A549 (cell line): ENCODE measurements around the gene TSG101. TPM values are rescaled to one million over a fixed set of nuclear protein-coding genes. Genes with fewer than 3 reads are reported as not detected.

Experiments
- ATAC-seq, 2 experiments: fragments of 200-7000 bp in 1 of 2; fragments of >200 bp in 1 of 2; cut with Nextera tagmentation in 1 of 2; cut with Tn5 transposase in 1 of 2; 3 replicates each; pipeline versions ENCODE4 v1.8.0 to v1.9.1; 2018 to 2020; ENCODE audit warnings: mild to moderate bottlenecking in 1 of 2, moderate library complexity in 1 of 2
- CTCF ChIA-PET: fragments of 300-600 bp; sonication (Branson Sonifier 250); formaldehyde crosslinking; extraction: SDS; loops from one replicate; lab custom pipeline; 2021; ENCODE audit warnings: antibody characterized with exemption, inconsistent platforms; lab: Yijun Ruan, JAX
- POLR2A ChIA-PET: fragments of 350-600 bp; formaldehyde crosslinking; extraction: SDS; loops from one replicate; lab custom pipeline; 2021; ENCODE audit warnings: antibody characterized with exemption, inconsistent platforms; lab: Yijun Ruan, JAX
- DNase-seq, 2 experiments: peaks; one replicate each; pipeline versions ENCODE4 v3.0.0 to v3.0.0-alpha.2; 2011 to 2016; ENCODE audit warnings: low read depth in 1 of 2, low spot score in 1 of 2
- FAIRE-seq: peaks from 2 replicates; lab custom pipeline; 2011; peaks lifted over from hg19 to GRCh38; lab: Jason Lieb, UNC
- H3K27ac ChIP-seq, 2 experiments: fragments of >200 bp; sonication (Bioruptor Twin); formaldehyde crosslinking; 3 replicates each; pipeline ENCODE4 v1.5.1; 2016 to 2017
- H3K4me1 ChIP-seq: fragments of >200 bp; sonication (Bioruptor Twin); formaldehyde crosslinking; 3 replicates; pipeline ENCODE4 v1.6.1; 2016
- H3K4me2 ChIP-seq: fragments of >200 bp; sonication (Bioruptor Twin); formaldehyde crosslinking; 3 replicates; pipeline ENCODE4 v1.6.1; 2016
- H3K4me3 ChIP-seq: fragments of >200 bp; sonication (Bioruptor Twin); formaldehyde crosslinking; 3 replicates; pipeline ENCODE4 v1.5.1; 2016
- H3K9me3 ChIP-seq: fragments of >200 bp; sonication (Bioruptor Twin); formaldehyde crosslinking; 3 replicates; pipeline ENCODE4 v1.6.1; 2016
- BHLHE40 ChIP-seq: IDR thresholded peaks from 2 replicates; pipeline ENCODE4 v1.6.1; 2012; ENCODE audit warnings: low read depth, low read length, inconsistent platforms
- CBX8 ChIP-seq: fragments of 200-600 bp; sonication (generic); IDR thresholded peaks from 2 replicates; pipeline ENCODE4 v1.6.1; 2016
- CEBPB ChIP-seq, 2 experiments: fragments of >200 bp in 1 of 2; sonication (Bioruptor Twin) in 1 of 2; formaldehyde crosslinking in 1 of 2; IDR thresholded peaks; 2 replicates each; pipeline ENCODE4 v1.6.1; 2012 to 2016
- GATA3 ChIP-seq: IDR thresholded peaks from 2 replicates; pipeline ENCODE4 v1.6.1; 2012; ENCODE audit warnings: borderline replicate concordance
- HES2 ChIP-seq: fragments of >200 bp; sonication (Bioruptor Twin); formaldehyde crosslinking; IDR thresholded peaks from 2 replicates; pipeline ENCODE4 v1.6.1; 2016
- HMGXB4 ChIP-seq: fragments of 250-450 bp; sonication (Bioruptor Pico); IDR thresholded peaks from 2 replicates; pipeline ENCODE4 v1.5.0; 2021; ENCODE audit warnings: mild to moderate bottlenecking, moderate library complexity, borderline replicate concordance
- HOXB13 ChIP-seq: fragments of 250-450 bp; sonication (Bioruptor Pico); IDR thresholded peaks from 2 replicates; pipeline ENCODE4 v1.5.0; 2020; ENCODE audit warnings: low read depth, mild to moderate bottlenecking, moderate library complexity
- JUN ChIP-seq, 2 experiments: fragments of >200 bp; sonication (Bioruptor Twin); formaldehyde crosslinking; IDR thresholded peaks; 2 replicates in 1 of 2; 3 replicates in 1 of 2; pipeline ENCODE4 v1.6.1; 2016 to 2017
- MAX ChIP-seq: IDR thresholded peaks from 2 replicates; pipeline ENCODE4 v1.6.1; 2012
- MYC ChIP-seq: IDR thresholded peaks from 2 replicates; pipeline ENCODE4 v1.6.1; 2012; ENCODE audit warnings: mild to moderate bottlenecking, inconsistent platforms, low read length, improper control_type of control experiment, borderline replicate concordance
- NFE2L2 ChIP-seq: fragments of 150-350 bp; conservative IDR thresholded peaks from 2 replicates; pipeline ENCODE4 v1.6.1; 2014; ENCODE audit warnings: low read length
- NPAS2 ChIP-seq: fragments of 250-450 bp; sonication (Bioruptor Pico); IDR thresholded peaks from 2 replicates; pipeline ENCODE4 v1.8.0; 2022; ENCODE audit warnings: mild to moderate bottlenecking, moderate library complexity, borderline replicate concordance
- PHF8 ChIP-seq: fragments of 200-600 bp; sonication (generic); IDR thresholded peaks from 2 replicates; pipeline ENCODE4 v1.6.1; 2016; ENCODE audit warnings: low read depth, mild to moderate bottlenecking, antibody characterized with exemption, moderate library complexity, borderline replicate concordance
- POLR2A ChIP-seq: IDR thresholded peaks from 2 replicates; pipeline ENCODE4 v1.6.1; 2012; ENCODE audit warnings: mild to moderate bottlenecking, low read length
- RARB ChIP-seq: fragments of 250-450 bp; sonication (Bioruptor Pico); IDR thresholded peaks from 2 replicates; pipeline ENCODE4 v1.8.0; 2021; ENCODE audit warnings: mild to moderate bottlenecking, moderate library complexity
- RFX5 ChIP-seq: fragments of 450-650 bp; IDR thresholded peaks from 2 replicates; pipeline ENCODE4 v1.7.1; 2014; ENCODE audit warnings: antibody characterized with exemption, mild to moderate bottlenecking, moderate library complexity
- SREBF2 ChIP-seq: fragments of 450-650 bp; IDR thresholded peaks from 2 replicates; pipeline ENCODE4 v1.6.1; 2014; ENCODE audit warnings: mild to moderate bottlenecking, moderate library complexity
- TP53 ChIP-seq: fragments of 250-450 bp; sonication (Bioruptor Pico); IDR thresholded peaks from 2 replicates; pipeline ENCODE4 v1.5.0; 2021; ENCODE audit warnings: mild to moderate bottlenecking, moderate library complexity
- USF2 ChIP-seq: fragments of 450-650 bp; IDR thresholded peaks from 2 replicates; pipeline ENCODE4 v1.6.1; 2014; ENCODE audit warnings: antibody characterized with exemption
- ZC3H11A ChIP-seq: fragments of 450-650 bp; IDR thresholded peaks from 2 replicates; pipeline ENCODE4 v1.6.1; 2014; ENCODE audit warnings: antibody characterized with exemption, mild to moderate bottlenecking
- ZNF302 ChIP-seq: fragments of 250-450 bp; sonication (Bioruptor Pico); IDR thresholded peaks from 2 replicates; pipeline ENCODE4 v1.9.0; 2021; ENCODE audit warnings: inconsistent platforms, mild to moderate bottlenecking, moderate library complexity
- ZSCAN20 ChIP-seq: fragments of 250-450 bp; sonication (Bioruptor Pico); IDR thresholded peaks from 2 replicates; pipeline ENCODE4 v1.8.0; 2022; ENCODE audit warnings: mild to moderate bottlenecking, moderate library complexity
- WGBS: methylation state at CpG from one replicate; pipeline ENCODE4 v1.1.6; 2017; ENCODE audit errors: missing lambda C conversion rate; 5-methylcytosine and 5-hydroxymethylcytosine counted together
- polyA plus RNA-seq, 4 experiments: library from polyadenylated mRNA; depleted of rRNA in 3 of 4; stranded (reverse); fragments of >200 nt; fragmentation: RNase III in 1 of 4; extraction: RNeasy Plus Mini Kit Qiagen cat#74134 plus additional on column Dnase treatment in 1 of 4; gene quantifications; 2 replicates in 3 of 4; 3 replicates in 1 of 4; pipeline ENCODE4 v1.2.3, GENCODE V29; 2011 to 2017
- TF ChIP-seq, protein P1 (sequence below): IDR thresholded peaks from 2 replicates; pipeline ENCODE4 v1.6.1; 2012
- TF ChIP-seq, protein P2 (sequence below): fragments of >200 bp; sonication (Bioruptor Twin); formaldehyde crosslinking; IDR thresholded peaks from 3 replicates; pipeline ENCODE4 v1.5.1; 2016
- TF ChIP-seq, protein P3 (sequence below): fragments of >200 bp; sonication (Bioruptor Twin); formaldehyde crosslinking; IDR thresholded peaks from 3 replicates; pipeline ENCODE4 v1.6.1; 2016
- TF ChIP-seq, protein P4 (sequence below): fragments of 250-450 bp; sonication (Bioruptor Pico); IDR thresholded peaks from 2 replicates; pipeline ENCODE4 v1.5.0; 2020; ENCODE audit warnings: low read depth, mild to moderate bottlenecking, moderate library complexity

TSG101 gene
- polyA plus RNA-seq, 2 of the 4 experiments (the other 2 are of a cell fraction) = 112 to 161 TPM

DNA sequence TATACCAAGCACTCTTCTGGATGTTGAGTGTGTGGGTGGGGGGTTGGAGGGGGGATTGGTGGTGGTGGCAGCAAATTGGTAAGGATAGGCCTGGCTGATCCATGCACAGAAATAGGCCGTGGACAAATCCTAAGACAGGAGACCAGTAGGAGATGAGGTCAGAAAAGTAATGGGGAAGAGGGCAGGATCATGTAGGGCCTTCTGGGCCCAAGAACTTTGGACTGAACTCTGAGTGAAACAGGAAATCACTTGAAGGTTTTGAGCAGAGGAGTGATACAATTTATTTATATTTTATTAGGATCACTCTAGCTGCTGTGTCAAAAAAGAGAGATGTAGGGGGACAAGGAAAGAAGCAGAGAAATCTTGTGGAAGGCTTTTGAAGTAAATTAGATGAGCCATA is 28.7 kb downstream of the TSG101 start:
- ATAC-seq (no peak), DNase-seq (no peak), FAIRE-seq (no peak)
- 83% methylated on average over 1 of the region's 1 CpG for WGBS
- H3K4me2 ChIP-seq = no peak overlapping the region
- H3K4me3 ChIP-seq = no peak overlapping the region
- TF ChIP-seq CEBPB (IDR thresholded peaks at IDR 0.05) = no peak
- TF ChIP-seq ZC3H11A = no peak
- TF ChIP-seq, protein P1, sequence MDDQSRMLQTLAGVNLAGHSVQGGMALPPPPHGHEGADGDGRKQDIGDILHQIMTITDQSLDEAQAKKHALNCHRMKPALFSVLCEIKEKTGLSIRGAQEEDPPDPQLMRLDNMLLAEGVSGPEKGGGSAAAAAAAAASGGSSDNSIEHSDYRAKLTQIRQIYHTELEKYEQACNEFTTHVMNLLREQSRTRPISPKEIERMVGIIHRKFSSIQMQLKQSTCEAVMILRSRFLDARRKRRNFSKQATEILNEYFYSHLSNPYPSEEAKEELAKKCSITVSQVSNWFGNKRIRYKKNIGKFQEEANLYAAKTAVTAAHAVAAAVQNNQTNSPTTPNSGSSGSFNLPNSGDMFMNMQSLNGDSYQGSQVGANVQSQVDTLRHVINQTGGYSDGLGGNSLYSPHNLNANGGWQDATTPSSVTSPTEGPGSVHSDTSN = no peak
- no peak for TF ChIP-seq NFE2L2
- TF ChIP-seq SREBF2 = no peak
- no peak for TF ChIP-seq GATA3
- TF ChIP-seq BHLHE40 = no peak
- TF ChIP-seq NPAS2 (CRISPR knock-in tag) = no peak
- TF ChIP-seq POLR2A = no peak
- no peak for TF ChIP-seq HOXB13 (CRISPR knock-in tag)
- TF ChIP-seq HMGXB4 (CRISPR knock-in tag) = no peak
- no peak for TF ChIP-seq CBX8
- TF ChIP-seq PHF8 = no peak
- H3K27ac ChIP-seq = no peak overlapping the region
- ChIA-PET POLR2A (no interaction called here), CTCF (interaction anchor here (1.1 kb wide), 1 partner anchor 13 kb away, joined by 4 read pairs; no protein-coding TSS in a partner anchor)
- H3K4me1 ChIP-seq = peaks cover 9% of the 10 kb centered on the region
- no peaks in the 10 kb centered on the region for H3K9me3 ChIP-seq

- H3K4me3 ChIP-seq = no peak overlapping the region
- no peak for ATAC-seq
- H3K4me1 ChIP-seq = peaks cover 17% of the 10 kb centered on the region
- CTCF ChIA-PET = interaction anchor here (0.7 to 1.3 kb wide), 2 partner anchors 26 to 269 kb away, joined by 3 read pairs; no protein-coding TSS in a partner anchor
- no peak overlapping the region for H3K4me2 ChIP-seq
- TF ChIP-seq CBX8 (no peak), CEBPB (IDR thresholded peaks at IDR 0.05) (no peak), GATA3 (no peak), TP53 (no peak), MAX (no peak), USF2 (no peak), RARB (CRISPR knock-in tag) (no peak), HOXB13 (CRISPR knock-in tag) (no peak), NPAS2 (CRISPR knock-in tag) (no peak), HES2 (no peak), ZSCAN20 (CRISPR knock-in tag) (no peak), ZNF302 (no peak), NFE2L2 (no peak), JUN (IDR thresholded peaks at IDR 0.05) (no peak), RFX5 (no peak), PHF8 (no peak), MYC (no peak)
- TF ChIP-seq, protein P2, sequence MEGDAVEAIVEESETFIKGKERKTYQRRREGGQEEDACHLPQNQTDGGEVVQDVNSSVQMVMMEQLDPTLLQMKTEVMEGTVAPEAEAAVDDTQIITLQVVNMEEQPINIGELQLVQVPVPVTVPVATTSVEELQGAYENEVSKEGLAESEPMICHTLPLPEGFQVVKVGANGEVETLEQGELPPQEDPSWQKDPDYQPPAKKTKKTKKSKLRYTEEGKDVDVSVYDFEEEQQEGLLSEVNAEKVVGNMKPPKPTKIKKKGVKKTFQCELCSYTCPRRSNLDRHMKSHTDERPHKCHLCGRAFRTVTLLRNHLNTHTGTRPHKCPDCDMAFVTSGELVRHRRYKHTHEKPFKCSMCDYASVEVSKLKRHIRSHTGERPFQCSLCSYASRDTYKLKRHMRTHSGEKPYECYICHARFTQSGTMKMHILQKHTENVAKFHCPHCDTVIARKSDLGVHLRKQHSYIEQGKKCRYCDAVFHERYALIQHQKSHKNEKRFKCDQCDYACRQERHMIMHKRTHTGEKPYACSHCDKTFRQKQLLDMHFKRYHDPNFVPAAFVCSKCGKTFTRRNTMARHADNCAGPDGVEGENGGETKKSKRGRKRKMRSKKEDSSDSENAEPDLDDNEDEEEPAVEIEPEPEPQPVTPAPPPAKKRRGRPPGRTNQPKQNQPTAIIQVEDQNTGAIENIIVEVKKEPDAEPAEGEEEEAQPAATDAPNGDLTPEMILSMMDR = no peak
- TF ChIP-seq, protein P3, sequence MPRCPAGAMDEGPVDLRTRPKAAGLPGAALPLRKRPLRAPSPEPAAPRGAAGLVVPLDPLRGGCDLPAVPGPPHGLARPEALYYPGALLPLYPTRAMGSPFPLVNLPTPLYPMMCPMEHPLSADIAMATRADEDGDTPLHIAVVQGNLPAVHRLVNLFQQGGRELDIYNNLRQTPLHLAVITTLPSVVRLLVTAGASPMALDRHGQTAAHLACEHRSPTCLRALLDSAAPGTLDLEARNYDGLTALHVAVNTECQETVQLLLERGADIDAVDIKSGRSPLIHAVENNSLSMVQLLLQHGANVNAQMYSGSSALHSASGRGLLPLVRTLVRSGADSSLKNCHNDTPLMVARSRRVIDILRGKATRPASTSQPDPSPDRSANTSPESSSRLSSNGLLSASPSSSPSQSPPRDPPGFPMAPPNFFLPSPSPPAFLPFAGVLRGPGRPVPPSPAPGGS = no peak
- TF ChIP-seq, protein P4, sequence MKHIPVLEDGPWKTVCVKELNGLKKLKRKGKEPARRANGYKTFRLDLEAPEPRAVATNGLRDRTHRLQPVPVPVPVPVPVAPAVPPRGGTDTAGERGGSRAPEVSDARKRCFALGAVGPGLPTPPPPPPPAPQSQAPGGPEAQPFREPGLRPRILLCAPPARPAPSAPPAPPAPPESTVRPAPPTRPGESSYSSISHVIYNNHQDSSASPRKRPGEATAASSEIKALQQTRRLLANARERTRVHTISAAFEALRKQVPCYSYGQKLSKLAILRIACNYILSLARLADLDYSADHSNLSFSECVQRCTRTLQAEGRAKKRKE (CRISPR knock-in tag) = no peak
- WGBS = 86% methylated on average over 4 of the region's 4 CpGs
- no peak for FAIRE-seq
- POLR2A ChIA-PET = no interaction called here
- no peaks in the 10 kb centered on the region for H3K9me3 ChIP-seq
- no peak for DNase-seq
- H3K27ac ChIP-seq = no peak overlapping the region
These were observed 31.0 kb downstream of the TSG101 start for GRCh38 chr11:18495703-18496102.
